Measurements from ENCODE around the gene SNCAIP. TPM values are rescaled to one million over a fixed set of nuclear protein-coding genes. Genes with fewer than 3 reads are reported as not detected.
"Not testable (repeated sequence)": the region's sequence is repeated elsewhere in the genome, so short reads cannot be mapped to it uniquely, and the experiment has no call there.

Gene SNCAIP
- total RNA-seq, 5 donors from 2014 or later (not counting 1 experiment from before 2014, with no cell fraction given): not detected

GRCh38 chr5:122371511-122372151 lies 59.6 kb downstream of the SNCAIP start:
- WGBS (ENCODE audit: insufficient coverage): no CpG with 5 or more reads among the region's 2 CpGs
- H3K9me3 ChIP-seq: no peaks in the 10 kb centered on the region
- ChIA-PET POLR2A (no interaction called here), CTCF (interaction anchor here in 1 of 2 donors (0.7 kb wide), 1 partner anchor 1003 kb away, joined by 3 read pairs; no protein-coding TSS in a partner anchor)
- no peak overlapping the region for H3K27ac ChIP-seq (ENCODE audit: low read length)
- no peak for DNase-seq
- Mint-ChIP-seq H3K4me1 (no peaks in the 10 kb centered on the region), H3K4me3 (no peak overlapping the region), H3K27me3 (no peaks in the 10 kb centered on the region), H3K27ac (no peak overlapping the region), H3K36me3 (no peaks in the 10 kb centered on the region), H3K9me3 (no peaks in the 10 kb centered on the region)
- no peaks in the 10 kb centered on the region for H3K27me3 ChIP-seq (replicated peaks in 1 of 2; ENCODE audit: control insufficient read depth in 2 of 2, extremely low read depth in 1 of 2, insufficient read depth in 2 of 2, low read length in 1 of 2)
- H3K36me3 ChIP-seq (ENCODE audit: control insufficient read depth in 2 of 2, extremely low read depth in 1 of 2, insufficient read depth in 1 of 2, low read length in 1 of 2): no peaks in the 10 kb centered on the region
- ATAC-seq (replicated peaks in 1 of 4): no peak
- H3K4me3 ChIP-seq (ENCODE audit: control insufficient read depth in 1 of 2, extremely low read depth in 1 of 2, low read length in 1 of 2): no peak overlapping the region
- H3K4me1 ChIP-seq (ENCODE audit: control insufficient read depth in 1 of 2, extremely low read depth in 1 of 2, insufficient read depth in 2 of 2, low read length in 2 of 2): no peaks in the 10 kb centered on the region

GRCh38 chr5:122374110-122374509 lies 62.1 kb downstream of the SNCAIP start:
- ChIA-PET POLR2A (no interaction called here), CTCF (no interaction called here)
- H3K4me1 ChIP-seq (ENCODE audit: control insufficient read depth in 1 of 2, extremely low read depth in 1 of 2, insufficient read depth in 2 of 2, low read length in 2 of 2): no peaks in the 10 kb centered on the region
- no peak overlapping the region for H3K27ac Mint-ChIP-seq
- H3K27ac ChIP-seq (ENCODE audit: low read length): no peak overlapping the region
- no peaks in the 10 kb centered on the region for H3K9me3 ChIP-seq
- H3K27me3 ChIP-seq (replicated peaks in 1 of 2; ENCODE audit: control insufficient read depth in 2 of 2, extremely low read depth in 1 of 2, insufficient read depth in 2 of 2, low read length in 1 of 2): no peaks in the 10 kb centered on the region
- no peak overlapping the region for H3K4me3 ChIP-seq (ENCODE audit: control insufficient read depth in 1 of 2, extremely low read depth in 1 of 2, low read length in 1 of 2)
- no peaks in the 10 kb centered on the region for H3K4me1 Mint-ChIP-seq
- H3K4me3 Mint-ChIP-seq: no peak overlapping the region
- H3K9me3 Mint-ChIP-seq: peaks cover 0 to 2% (median 0%) of the 10 kb centered on the region in 3 donors
- no peak for ATAC-seq (replicated peaks in 1 of 4)
- no peaks in the 10 kb centered on the region for H3K27me3 Mint-ChIP-seq
- no peaks in the 10 kb centered on the region for H3K36me3 Mint-ChIP-seq
- DNase-seq: no peak
- H3K36me3 ChIP-seq (ENCODE audit: control insufficient read depth in 2 of 2, extremely low read depth in 1 of 2, insufficient read depth in 1 of 2, low read length in 1 of 2): no peaks in the 10 kb centered on the region

- WGBS (ENCODE audit: insufficient coverage): 40% methylated on average over 1 of the region's 2 CpGs
- Histone ChIP-seq H3K4me3 (ENCODE audit: control insufficient read depth in 1 of 2, extremely low read depth in 1 of 2, low read length in 1 of 2) (no peak overlapping the region), H3K27ac (ENCODE audit: low read length) (no peak overlapping the region), H3K36me3 (ENCODE audit: control insufficient read depth in 2 of 2, extremely low read depth in 1 of 2, insufficient read depth in 1 of 2, low read length in 1 of 2) (no peaks in the 10 kb centered on the region), H3K9me3 (no peaks in the 10 kb centered on the region), H3K4me1 (ENCODE audit: control insufficient read depth in 1 of 2, extremely low read depth in 1 of 2, insufficient read depth in 2 of 2, low read length in 2 of 2) (no peaks in the 10 kb centered on the region), H3K27me3 (replicated peaks in 1 of 2; ENCODE audit: control insufficient read depth in 2 of 2, extremely low read depth in 1 of 2, insufficient read depth in 2 of 2, low read length in 1 of 2) (no peaks in the 10 kb centered on the region)
- no peaks in the 10 kb centered on the region for H3K36me3 Mint-ChIP-seq
- H3K4me3 Mint-ChIP-seq: no peak overlapping the region
- no peak overlapping the region for H3K27ac Mint-ChIP-seq
- H3K27me3 Mint-ChIP-seq: no peaks in the 10 kb centered on the region
- no peak for ATAC-seq (replicated peaks in 1 of 4)
- DNase-seq: no peak
- H3K9me3 Mint-ChIP-seq: peaks cover 0 to 2% (median 0%) of the 10 kb centered on the region in 3 donors
- ChIA-PET CTCF (no interaction called here), POLR2A (no interaction called here)
- H3K4me1 Mint-ChIP-seq: no peaks in the 10 kb centered on the region
Measured at GRCh38 chr5:122375801-122376200, 63.8 kb downstream of the SNCAIP start.

GRCh38 chr5:122376250-122376649 lies 64.2 kb downstream of the SNCAIP start:
- Mint-ChIP-seq H3K27ac (no peak overlapping the region), H3K9me3 (peaks cover 0 to 2% (median 0%) of the 10 kb centered on the region in 3 donors), H3K4me3 (no peak overlapping the region), H3K27me3 (no peaks in the 10 kb centered on the region), H3K36me3 (no peaks in the 10 kb centered on the region), H3K4me1 (no peaks in the 10 kb centered on the region)
- H3K4me1 ChIP-seq (ENCODE audit: control insufficient read depth in 1 of 2, extremely low read depth in 1 of 2, insufficient read depth in 2 of 2, low read length in 2 of 2): no peaks in the 10 kb centered on the region
- no peaks in the 10 kb centered on the region for H3K36me3 ChIP-seq (ENCODE audit: control insufficient read depth in 2 of 2, extremely low read depth in 1 of 2, insufficient read depth in 1 of 2, low read length in 1 of 2)
- no peaks in the 10 kb centered on the region for H3K9me3 ChIP-seq
- no peak overlapping the region for H3K4me3 ChIP-seq (ENCODE audit: control insufficient read depth in 1 of 2, extremely low read depth in 1 of 2, low read length in 1 of 2)
- ATAC-seq (replicated peaks in 1 of 4) (no peak), DNase-seq (no peak)
- no peak overlapping the region for H3K27ac ChIP-seq (ENCODE audit: low read length)
- CTCF ChIA-PET: no interaction called here
- POLR2A ChIA-PET: no interaction called here
- no peaks in the 10 kb centered on the region for H3K27me3 ChIP-seq (replicated peaks in 1 of 2; ENCODE audit: control insufficient read depth in 2 of 2, extremely low read depth in 1 of 2, insufficient read depth in 2 of 2, low read length in 1 of 2)

GRCh38 chr5:122377026-122377425 lies 65.0 kb downstream of the SNCAIP start:
- H3K36me3 ChIP-seq (ENCODE audit: control insufficient read depth in 2 of 2, extremely low read depth in 1 of 2, insufficient read depth in 1 of 2, low read length in 1 of 2): no peaks in the 10 kb centered on the region
- H3K36me3 Mint-ChIP-seq: no peaks in the 10 kb centered on the region
- ATAC-seq (replicated peaks in 1 of 4) (no peak), DNase-seq (no peak)
- H3K27me3 ChIP-seq (replicated peaks in 1 of 2; ENCODE audit: control insufficient read depth in 2 of 2, extremely low read depth in 1 of 2, insufficient read depth in 2 of 2, low read length in 1 of 2): no peaks in the 10 kb centered on the region
- ChIA-PET POLR2A (no interaction called here), CTCF (no interaction called here)
- no peaks in the 10 kb centered on the region for H3K4me1 ChIP-seq (ENCODE audit: control insufficient read depth in 1 of 2, extremely low read depth in 1 of 2, insufficient read depth in 2 of 2, low read length in 2 of 2)
- H3K4me3 ChIP-seq (ENCODE audit: control insufficient read depth in 1 of 2, extremely low read depth in 1 of 2, low read length in 1 of 2): no peak overlapping the region
- no peak overlapping the region for H3K27ac ChIP-seq (ENCODE audit: low read length)
- peaks cover 0 to 2% (median 0%) of the 10 kb centered on the region in 3 donors for H3K9me3 Mint-ChIP-seq
- no peaks in the 10 kb centered on the region for H3K27me3 Mint-ChIP-seq
- no peak overlapping the region for H3K27ac Mint-ChIP-seq
- H3K4me3 Mint-ChIP-seq: no peak overlapping the region
- no peaks in the 10 kb centered on the region for H3K4me1 Mint-ChIP-seq
- no CpG with 5 or more reads among the region's 1 CpG for WGBS (ENCODE audit: insufficient coverage)
- H3K9me3 ChIP-seq: no peaks in the 10 kb centered on the region

GRCh38 chr5:122382938-122383337 lies 70.9 kb downstream of the SNCAIP start:
- H3K27me3 Mint-ChIP-seq; H3K4me3 ChIP-seq (ENCODE audit: control insufficient read depth in 1 of 2, extremely low read depth in 1 of 2, low read length in 1 of 2); H3K4me1 ChIP-seq (ENCODE audit: control insufficient read depth in 1 of 2, extremely low read depth in 1 of 2, insufficient read depth in 2 of 2, low read length in 2 of 2); H3K36me3 Mint-ChIP-seq; H3K27me3 ChIP-seq (replicated peaks in 1 of 2; ENCODE audit: control insufficient read depth in 2 of 2, extremely low read depth in 1 of 2, insufficient read depth in 2 of 2, low read length in 1 of 2); H3K9me3 Mint-ChIP-seq; H3K27ac ChIP-seq (ENCODE audit: low read length); DNase-seq; CTCF ChIA-PET; H3K9me3 ChIP-seq; H3K27ac Mint-ChIP-seq; H3K4me1 Mint-ChIP-seq; H3K4me3 Mint-ChIP-seq; POLR2A ChIA-PET; H3K36me3 ChIP-seq (ENCODE audit: control insufficient read depth in 2 of 2, extremely low read depth in 1 of 2, insufficient read depth in 1 of 2, low read length in 1 of 2); ATAC-seq (replicated peaks in 1 of 4): not testable (repeated sequence)
- 88% methylated on average over 3 of the region's 16 CpGs for WGBS (ENCODE audit: insufficient coverage)

- Histone ChIP-seq H3K4me1 (ENCODE audit: control insufficient read depth in 1 of 2, extremely low read depth in 1 of 2, insufficient read depth in 2 of 2, low read length in 2 of 2) (no peaks in the 10 kb centered on the region), H3K27ac (ENCODE audit: low read length) (no peak overlapping the region), H3K36me3 (ENCODE audit: control insufficient read depth in 2 of 2, extremely low read depth in 1 of 2, insufficient read depth in 1 of 2, low read length in 1 of 2) (no peaks in the 10 kb centered on the region), H3K9me3 (no peaks in the 10 kb centered on the region), H3K4me3 (ENCODE audit: control insufficient read depth in 1 of 2, extremely low read depth in 1 of 2, low read length in 1 of 2) (no peak overlapping the region), H3K27me3 (replicated peaks in 1 of 2; ENCODE audit: control insufficient read depth in 2 of 2, extremely low read depth in 1 of 2, insufficient read depth in 2 of 2, low read length in 1 of 2) (no peaks in the 10 kb centered on the region)
- Mint-ChIP-seq H3K9me3 (no peaks in the 10 kb centered on the region), H3K36me3 (no peaks in the 10 kb centered on the region), H3K4me1 (no peaks in the 10 kb centered on the region), H3K27me3 (no peaks in the 10 kb centered on the region), H3K27ac (no peak overlapping the region), H3K4me3 (no peak overlapping the region)
- POLR2A ChIA-PET: no interaction called here
- CTCF ChIA-PET: no interaction called here
- DNase-seq (no peak), ATAC-seq (replicated peaks in 1 of 4) (no peak)
- 51% methylated on average over 3 of the region's 5 CpGs for WGBS (ENCODE audit: insufficient coverage)
Measured at GRCh38 chr5:122384739-122385235, 72.8 kb downstream of the SNCAIP start.

Measured in T-cell (primary cell).